K562 (cell line): ENCODE measurements around the gene DEDD2.

Experiments
- ELF1 ChIP-seq: fragments of 200-800 bp; sonication (Bioruptor generic); IDR thresholded peaks from 2 replicates; pipeline ENCODE4 v1.6.1; 2016; ENCODE audit warnings: missing genetic modification characterization, missing compliant biosample characterization
- HMGXB4 ChIP-seq: sonication (generic); formaldehyde crosslinking; IDR thresholded peaks from 2 replicates; pipeline ENCODE4 v1.8.1; 2023; ENCODE audit warnings: mild to moderate bottlenecking, missing genetic modification reagents
- MED1 ChIP-seq: sonication (generic); formaldehyde crosslinking; IDR thresholded peaks from 2 replicates; pipeline ENCODE4 v1.8.1; 2023; ENCODE audit warnings: missing genetic modification reagents, borderline replicate concordance
- NFE2 ChIP-seq: IDR thresholded peaks from 2 replicates; pipeline ENCODE4 v1.6.1; 2014; ENCODE audit warnings: antibody characterized with exemption, low read depth
- PHF21A ChIP-seq: fragments of 450-650 bp; IDR thresholded peaks from 2 replicates; pipeline ENCODE4 v1.6.1; 2017; ENCODE audit warnings: low read depth, borderline replicate concordance
- PML ChIP-seq: IDR thresholded peaks from 2 replicates; pipeline ENCODE4 v1.6.1; 2012; ENCODE audit warnings: low read length, inconsistent platforms
- RCOR1 ChIP-seq, 2 experiments: IDR thresholded peaks; 2 replicates each; pipeline ENCODE4 v1.6.1; 2012; ENCODE audit warnings: low read depth in 2 of 2, low read length in 2 of 2, borderline replicate concordance in 1 of 2, improper control_type of control experiment in 1 of 2
- SIN3A ChIP-seq, 2 experiments: fragments of 150-350 bp in 1 of 2; IDR thresholded peaks; 2 replicates each; pipeline ENCODE4 v1.6.1; 2011 to 2016; ENCODE audit warnings: borderline replicate concordance in 2 of 2, low read depth in 2 of 2, low read length in 2 of 2, mild to moderate bottlenecking in 2 of 2, moderate library complexity in 2 of 2; ENCODE audit not compliant: control insufficient read depth in 1 of 2
- SMARCA4 ChIP-seq: fragments of 450-650 bp; IDR thresholded peaks from 2 replicates; pipeline ENCODE4 v1.6.1; 2016
- SMARCE1 ChIP-seq: fragments of 450-650 bp; IDR thresholded peaks from 2 replicates; pipeline ENCODE4 v1.7.1; 2016; ENCODE audit warnings: mild to moderate bottlenecking
- TCF3 ChIP-seq: sonication (generic); formaldehyde crosslinking; IDR thresholded peaks from 2 replicates; pipeline ENCODE4 v1.4.0; 2020; ENCODE audit warnings: mild to moderate bottlenecking, missing genetic modification reagents
- U2AF1 ChIP-seq: fragments of 200-400 bp; formaldehyde crosslinking; optimal IDR thresholded peaks from 2 replicates; pipeline ENCODE3; 2017; ENCODE audit warnings: mild to moderate bottlenecking, low read depth, low read length, moderate library complexity
- ZNF589 ChIP-seq: fragments of 200-800 bp; sonication (Bioruptor generic); IDR thresholded peaks from 2 replicates; pipeline ENCODE4 v1.6.1; 2016; ENCODE audit warnings: low read depth, missing genetic modification characterization, missing compliant biosample characterization
- TF ChIP-seq, protein P1 (sequence below): sonication (generic); formaldehyde crosslinking; IDR thresholded peaks from 2 replicates; pipeline ENCODE4 v1.8.0; 2023; ENCODE audit warnings: missing genetic modification reagents, mild to moderate bottlenecking, borderline replicate concordance

DNA sequence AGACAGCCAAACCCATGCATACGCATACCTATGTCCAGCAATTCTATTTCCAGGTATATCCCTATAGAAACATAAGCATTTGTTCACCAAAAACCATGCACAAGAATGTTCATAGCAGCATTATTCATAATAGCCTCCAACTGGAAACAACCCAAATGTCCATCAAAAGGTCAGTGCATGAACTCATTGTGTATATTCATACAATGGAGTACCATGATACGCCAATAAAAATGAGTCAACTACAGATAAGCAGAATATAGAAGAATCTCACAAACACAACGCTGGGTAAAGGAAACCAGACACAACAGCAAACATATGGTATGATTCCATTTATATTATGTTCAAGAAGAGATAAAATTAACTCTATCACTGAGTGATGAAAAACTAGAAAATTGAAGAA lies 23.8 kb downstream of the DEDD2 start:
- TF ChIP-seq PML (no peak), SMARCA4 (no peak), TCF3 (CRISPR knock-in tag) (no peak), RCOR1 (IDR thresholded peaks at IDR 0.05; ENCODE audit: borderline replicate concordance in 1 of 2, low read depth in 2 of 2, low read length in 2 of 2) (no peak), ZNF589 (CRISPR knock-in tag) (no peak), NFE2 (no peak), SMARCE1 (no peak), U2AF1 (no peak), ELF1 (tag) (no peak), MED1 (CRISPR knock-in tag) (no peak), SIN3A (IDR thresholded peaks at IDR 0.05; ENCODE audit: borderline replicate concordance in 2 of 2, control insufficient read depth in 1 of 2, low read depth in 2 of 2, low read length in 2 of 2) (no peak), PHF21A (no peak), HMGXB4 (CRISPR knock-in tag) (no peak)
- TF ChIP-seq, protein P1, sequence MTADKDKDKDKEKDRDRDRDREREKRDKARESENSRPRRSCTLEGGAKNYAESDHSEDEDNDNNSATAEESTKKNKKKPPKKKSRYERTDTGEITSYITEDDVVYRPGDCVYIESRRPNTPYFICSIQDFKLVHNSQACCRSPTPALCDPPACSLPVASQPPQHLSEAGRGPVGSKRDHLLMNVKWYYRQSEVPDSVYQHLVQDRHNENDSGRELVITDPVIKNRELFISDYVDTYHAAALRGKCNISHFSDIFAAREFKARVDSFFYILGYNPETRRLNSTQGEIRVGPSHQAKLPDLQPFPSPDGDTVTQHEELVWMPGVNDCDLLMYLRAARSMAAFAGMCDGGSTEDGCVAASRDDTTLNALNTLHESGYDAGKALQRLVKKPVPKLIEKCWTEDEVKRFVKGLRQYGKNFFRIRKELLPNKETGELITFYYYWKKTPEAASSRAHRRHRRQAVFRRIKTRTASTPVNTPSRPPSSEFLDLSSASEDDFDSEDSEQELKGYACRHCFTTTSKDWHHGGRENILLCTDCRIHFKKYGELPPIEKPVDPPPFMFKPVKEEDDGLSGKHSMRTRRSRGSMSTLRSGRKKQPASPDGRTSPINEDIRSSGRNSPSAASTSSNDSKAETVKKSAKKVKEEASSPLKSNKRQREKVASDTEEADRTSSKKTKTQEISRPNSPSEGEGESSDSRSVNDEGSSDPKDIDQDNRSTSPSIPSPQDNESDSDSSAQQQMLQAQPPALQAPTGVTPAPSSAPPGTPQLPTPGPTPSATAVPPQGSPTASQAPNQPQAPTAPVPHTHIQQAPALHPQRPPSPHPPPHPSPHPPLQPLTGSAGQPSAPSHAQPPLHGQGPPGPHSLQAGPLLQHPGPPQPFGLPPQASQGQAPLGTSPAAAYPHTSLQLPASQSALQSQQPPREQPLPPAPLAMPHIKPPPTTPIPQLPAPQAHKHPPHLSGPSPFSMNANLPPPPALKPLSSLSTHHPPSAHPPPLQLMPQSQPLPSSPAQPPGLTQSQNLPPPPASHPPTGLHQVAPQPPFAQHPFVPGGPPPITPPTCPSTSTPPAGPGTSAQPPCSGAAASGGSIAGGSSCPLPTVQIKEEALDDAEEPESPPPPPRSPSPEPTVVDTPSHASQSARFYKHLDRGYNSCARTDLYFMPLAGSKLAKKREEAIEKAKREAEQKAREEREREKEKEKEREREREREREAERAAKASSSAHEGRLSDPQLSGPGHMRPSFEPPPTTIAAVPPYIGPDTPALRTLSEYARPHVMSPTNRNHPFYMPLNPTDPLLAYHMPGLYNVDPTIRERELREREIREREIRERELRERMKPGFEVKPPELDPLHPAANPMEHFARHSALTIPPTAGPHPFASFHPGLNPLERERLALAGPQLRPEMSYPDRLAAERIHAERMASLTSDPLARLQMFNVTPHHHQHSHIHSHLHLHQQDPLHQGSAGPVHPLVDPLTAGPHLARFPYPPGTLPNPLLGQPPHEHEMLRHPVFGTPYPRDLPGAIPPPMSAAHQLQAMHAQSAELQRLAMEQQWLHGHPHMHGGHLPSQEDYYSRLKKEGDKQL (CRISPR knock-in tag), result no peak
